Esophagus muscularis mucosa (tissue), 4 donors: ENCODE results near the gene XYLT1.

ENCODE experiments used
- CTCF ChIP-seq, 3 experiments: fragments of 200-600 bp in 2 of 3; fragments of 450-650 bp in 1 of 3; sonication (generic) in 2 of 3; IDR thresholded peaks; one replicate each; pipeline ENCODE4 v1.5.1; 2017 to 2019; ENCODE audit warnings: antibody characterized with exemption in 3 of 3, mild to moderate bottlenecking in 2 of 3, moderate library complexity in 1 of 3
- EP300 ChIP-seq: sonication (generic); formaldehyde crosslinking; IDR thresholded peaks from one replicate; pipeline ENCODE4 v1.6.1; 2017; ENCODE audit warnings: antibody characterized with exemption
- POLR2A ChIP-seq: fragments of 450-650 bp; IDR thresholded peaks from one replicate; pipeline ENCODE4 v1.6.1; 2017; ENCODE audit warnings: antibody characterized with exemption, moderate library complexity, mild to moderate bottlenecking, low read depth
- POLR2AphosphoS5 ChIP-seq, 2 donors: sonication (generic); formaldehyde crosslinking; IDR thresholded peaks; one replicate each; pipeline ENCODE4 v1.6.1; 2017; ENCODE audit warnings: antibody characterized with exemption in 2 of 2

- TF ChIP-seq POLR2A (no peak), CTCF (IDR thresholded peaks at IDR 0.05) (no peak), POLR2AphosphoS5 (IDR thresholded peaks at IDR 0.05) (no peak), EP300 (no peak)
Observed at GRCh38 chr16:17257426-17258023, 213.2 kb downstream of the XYLT1 start.
